IMR-90 (cell line): Measurements from ENCODE around the gene FMN2. TPM values are rescaled to one million over a fixed set of nuclear protein-coding genes. Genes with fewer than 3 reads are reported as not detected.
A peak's percentile ranks its signal among the peaks of the same experiment; 100 is the strongest.

Source experiments
- ATAC-seq: fragments of 200-7000 bp; cut with Tn5 transposase; 2 replicates; pipeline ENCODE4 v1.9.1; 2020; ENCODE audit warnings: low read depth, mild to moderate bottlenecking, moderate library complexity
- BruUV-seq: library from RNA; stranded (reverse); fragments of 400-500 nt; replicated peaks from 2 replicates; lab custom pipeline; 2021; lab: Mats Ljungman, UMichigan
- CTCF ChIA-PET: fragments of 300-600 bp; formaldehyde crosslinking; extraction: SDS; loops from one replicate; lab custom pipeline; 2021; ENCODE audit warnings: antibody characterized with exemption; lab: Yijun Ruan, JAX
- POLR2A ChIA-PET: fragments of 300-600 bp; sonication (Branson Sonifier 250); formaldehyde crosslinking; loops from one replicate; lab custom pipeline; 2022; ENCODE audit warnings: antibody characterized with exemption; ENCODE audit not compliant: unreplicated experiment; lab: Charles Lee
- DNase-seq: peaks from one replicate; pipeline ENCODE4 v3.0.0; 2013
- H2AFZ ChIP-seq: replicated peaks from 2 replicates; pipeline ENCODE3; 2013; ENCODE audit warnings: low read length, mild to moderate bottlenecking; ENCODE audit not compliant: poor library complexity
- H2AK5ac ChIP-seq: 2 replicates; pipeline ENCODE4 v1.6.1; 2013; ENCODE audit warnings: low read depth, low read length, inconsistent platforms
- H2AK9ac ChIP-seq: replicated peaks from 2 replicates; pipeline ENCODE3; 2013; ENCODE audit warnings: mild to moderate bottlenecking, low read depth, low read length, moderate library complexity; ENCODE audit not compliant: poor library complexity
- H2BK120ac ChIP-seq: 2 replicates; pipeline ENCODE4 v1.6.1; 2013; ENCODE audit warnings: low read depth, low read length, inconsistent platforms
- H2BK15ac ChIP-seq: 3 replicates; pipeline ENCODE4 v1.6.1; 2013; ENCODE audit warnings: low read depth, low read length, inconsistent platforms
- H2BK20ac ChIP-seq: 2 replicates; pipeline ENCODE4 v1.6.1; 2013; ENCODE audit warnings: low read depth, mild to moderate bottlenecking, inconsistent platforms, low read length, moderate library complexity
- H2BK5ac ChIP-seq: 2 replicates; pipeline ENCODE4 v1.6.1; 2013; ENCODE audit warnings: mild to moderate bottlenecking, low read depth, low read length, inconsistent platforms; ENCODE audit not compliant: poor library complexity, severe bottlenecking
- H3K14ac ChIP-seq: replicated peaks from 2 replicates; pipeline ENCODE4 v1.6.1; 2013; ENCODE audit warnings: low read depth, low read length, inconsistent platforms
- H3K18ac ChIP-seq: 2 replicates; pipeline ENCODE4 v1.6.1; 2013; ENCODE audit warnings: low read depth, low read length, control low read depth
- H3K23ac ChIP-seq: 2 replicates; pipeline ENCODE4 v1.6.1; 2013; ENCODE audit warnings: low read depth, low read length, inconsistent platforms
- H3K27ac ChIP-seq: 2 replicates; pipeline ENCODE4 v1.5.1; 2013; ENCODE audit warnings: mild to moderate bottlenecking, control low read depth, low read length; ENCODE audit not compliant: insufficient read depth
- H3K27me3 ChIP-seq: 2 replicates; pipeline ENCODE4 v1.6.1; 2013; ENCODE audit warnings: low read length; ENCODE audit not compliant: control insufficient read depth, insufficient read depth
- H3K36me3 ChIP-seq: 2 replicates; pipeline ENCODE4 v1.6.1; 2013; ENCODE audit warnings: low read length, mixed read lengths; ENCODE audit not compliant: control insufficient read depth, insufficient read depth
- H3K4ac ChIP-seq: 2 replicates; pipeline ENCODE4 v1.6.1; 2013; ENCODE audit warnings: low read depth, low read length, inconsistent platforms
- H3K4me1 ChIP-seq: 2 replicates; pipeline ENCODE4 v1.6.1; 2013; ENCODE audit warnings: low read length, mixed read lengths; ENCODE audit not compliant: control insufficient read depth, insufficient read depth
- H3K4me2 ChIP-seq: 2 replicates; pipeline ENCODE4 v1.6.1; 2013; ENCODE audit warnings: low read depth, mild to moderate bottlenecking, control low read depth, low read length, moderate library complexity
- H3K4me3 ChIP-seq: 2 replicates; pipeline ENCODE4 v1.5.1; 2013; ENCODE audit warnings: low read depth, mild to moderate bottlenecking, control low read depth, low read length, moderate library complexity; ENCODE audit not compliant: insufficient read depth
- H3K56ac ChIP-seq: 2 replicates; pipeline ENCODE4 v1.6.1; 2013; ENCODE audit warnings: low read length, inconsistent platforms; ENCODE audit not compliant: insufficient read depth; ENCODE audit errors: extremely low read depth
- H3K79me1 ChIP-seq, 2 experiments: 2 replicates each; pipeline ENCODE4 v1.6.1; 2013; ENCODE audit warnings: low read length in 2 of 2, inconsistent platforms in 1 of 2, low read depth in 1 of 2
- H3K9ac ChIP-seq: 2 replicates; pipeline ENCODE4 v1.6.1; 2013; ENCODE audit warnings: low read depth, low read length, control low read depth
- H3K9me1 ChIP-seq: 2 replicates; pipeline ENCODE4 v1.6.1; 2013; ENCODE audit warnings: low read length, inconsistent platforms; ENCODE audit not compliant: insufficient read depth
- H3K9me3 ChIP-seq: 2 replicates; pipeline ENCODE4 v1.6.1; 2013; ENCODE audit warnings: low read length; ENCODE audit not compliant: control insufficient read depth, insufficient read depth
- H4K20me1 ChIP-seq: 2 replicates; pipeline ENCODE4 v1.6.1; 2013; ENCODE audit warnings: low read length, inconsistent platforms; ENCODE audit not compliant: insufficient read depth
- H4K5ac ChIP-seq: 2 replicates; pipeline ENCODE4 v1.6.1; 2013; ENCODE audit warnings: mild to moderate bottlenecking, low read depth, low read length, control low read depth
- H4K8ac ChIP-seq, 2 experiments: 2 replicates each; pipeline ENCODE4 v1.6.1; 2013; ENCODE audit warnings: low read depth in 2 of 2, low read length in 2 of 2, control low read depth in 1 of 2, inconsistent platforms in 1 of 2
- H4K91ac ChIP-seq: 2 replicates; pipeline ENCODE4 v1.6.1; 2013; ENCODE audit warnings: low read depth, low read length, inconsistent platforms; ENCODE audit not compliant: insufficient read depth
- BHLHE40 ChIP-seq: fragments of 150-350 bp; IDR thresholded peaks from 2 replicates; pipeline ENCODE4 v1.6.1; 2016; ENCODE audit warnings: mild to moderate bottlenecking, low read depth, low read length
- CEBPB ChIP-seq: IDR thresholded peaks from 2 replicates; pipeline ENCODE4 v1.6.1; 2012; ENCODE audit warnings: low read depth, low read length, improper control_type of control experiment
- CHD1 ChIP-seq: IDR thresholded peaks from 2 replicates; pipeline ENCODE4 v1.6.1; 2012; ENCODE audit warnings: low read depth, low read length, improper control_type of control experiment
- MAFK ChIP-seq: IDR thresholded peaks from 2 replicates; pipeline ENCODE4 v1.6.1; 2012; ENCODE audit warnings: low read depth, low read length, improper control_type of control experiment
- MAZ ChIP-seq: IDR thresholded peaks from 2 replicates; pipeline ENCODE4 v1.6.1; 2012; ENCODE audit warnings: low read depth, mild to moderate bottlenecking, low read length, improper control_type of control experiment, moderate library complexity, borderline replicate concordance
- MXI1 ChIP-seq: IDR thresholded peaks from 2 replicates; pipeline ENCODE4 v1.6.1; 2012; ENCODE audit warnings: low read depth, mild to moderate bottlenecking, low read length, moderate library complexity, borderline replicate concordance
- NFE2L2 ChIP-seq: fragments of 150-350 bp; IDR thresholded peaks from 2 replicates; pipeline ENCODE4 v1.6.1; 2016; ENCODE audit warnings: low read depth, mild to moderate bottlenecking, low read length
- POLR2A ChIP-seq: IDR thresholded peaks from 2 replicates; pipeline ENCODE4 v1.6.1; 2012; ENCODE audit warnings: mild to moderate bottlenecking, low read depth, low read length
- RCOR1 ChIP-seq: IDR thresholded peaks from 2 replicates; pipeline ENCODE4 v1.6.1; 2012; ENCODE audit warnings: mild to moderate bottlenecking, low read length, improper control_type of control experiment; ENCODE audit not compliant: insufficient replicate concordance
- RFX5 ChIP-seq: IDR thresholded peaks from 2 replicates; pipeline ENCODE4 v1.8.0; 2012; ENCODE audit warnings: low read depth, mild to moderate bottlenecking, low read length, moderate library complexity
- SMC3 ChIP-seq: fragments of 150-350 bp; IDR thresholded peaks from 2 replicates; pipeline ENCODE4 v1.6.1; 2016; ENCODE audit warnings: low read depth, mild to moderate bottlenecking, antibody characterized with exemption, low read length, moderate library complexity
- WGBS, 2 experiments: methylation state at CpG; one replicate each; pipeline versions ENCODE4 v1.1.5 to v1.1.7; 2013; ENCODE audit warnings: missing lambda C conversion rate in 2 of 2; ENCODE audit not compliant: insufficient read length in 1 of 2; ENCODE audit errors: extremely low coverage in 2 of 2; 5-methylcytosine and 5-hydroxymethylcytosine counted together
- dilution Hi-C: fragments of 300-500 bp; cut with HindIII; formaldehyde crosslinking; loops from one replicate; pipeline ENCODE4 v1.14.3; 2018; ENCODE audit warnings: low sequenced_read_pairs; ENCODE audit not compliant: unreplicated experiment
- in situ Hi-C: fragments of 300-500 bp; cut with MboI; formaldehyde crosslinking; loops from 3 replicates; pipeline ENCODE4 v1.14.3; 2019; ENCODE audit warnings: low sequenced_read_pairs, inconsistent platforms, mixed read lengths
- intact Hi-C: fragments of 100-400 bp; cut with micrococcal nuclease; formaldehyde crosslinking; loops from 2 replicates; pipeline ENCODE4 v1.10.0; 2022
- polyA plus RNA-seq, 3 experiments: library from polyadenylated mRNA; depleted of rRNA; stranded (reverse); fragments of >200 nt; gene quantifications; 2 replicates each; pipeline ENCODE4 v1.2.3, GENCODE V29; 2012; ENCODE audit warnings: low replicate concordance in 1 of 3
- total RNA-seq: library from RNA; depleted of rRNA; stranded (reverse); fragments of >200 nt; gene quantifications from 2 replicates; pipeline ENCODE4 v1.2.3, GENCODE V29; 2012
- TF ChIP-seq, protein P1 (sequence below): fragments of 150-350 bp; IDR thresholded peaks from 2 replicates; pipeline ENCODE4 v1.6.1; 2016; ENCODE audit warnings: low read depth, mild to moderate bottlenecking, low read length, moderate library complexity, borderline replicate concordance
- TF ChIP-seq, protein P2 (sequence below): conservative IDR thresholded peaks from 2 replicates; pipeline ENCODE4 v1.5.1; 2012; ENCODE audit warnings: mild to moderate bottlenecking, low read depth, low read length, improper control_type of control experiment

Gene FMN2
- total and polyA plus RNA-seq, 2 of the 4 experiments (the other 2 are of a cell fraction), result 29.0 to 35.8 TPM

- no peak overlapping the region for H3K18ac ChIP-seq
- peak overlapping the region; percentile 17; the same call in 1 of the 2 replicates for H2BK120ac ChIP-seq
- no peaks in the 10 kb centered on the region for H3K27me3 ChIP-seq
- H3K4me1 ChIP-seq, result peaks cover 8% of the 10 kb centered on the region
- H3K4me3 ChIP-seq, result no peak overlapping the region
- H3K23ac ChIP-seq, result no peak overlapping the region
- H4K8ac ChIP-seq, result no peak overlapping the region
- no peak overlapping the region for H3K27ac ChIP-seq
- intact Hi-C loops, result no loop called here
- H4K5ac ChIP-seq, result no peak overlapping the region
- no peaks in the 10 kb centered on the region for H3K36me3 ChIP-seq
- no peak overlapping the region for H2AFZ ChIP-seq
- peaks cover 11% of the 10 kb centered on the region for H3K9me1 ChIP-seq
- H3K56ac ChIP-seq, result no peak overlapping the region
- peak overlapping the region; percentile 34 for H3K14ac ChIP-seq
- no peak overlapping the region for H4K91ac ChIP-seq
- no peak for DNase-seq
- BruUV-seq, result no TSS peak
- peak overlapping the region; percentile 77 for H2BK5ac ChIP-seq
- TF ChIP-seq POLR2A (no peak), BHLHE40 (no peak), RCOR1 (no peak), RFX5 (no peak), CHD1 (no peak), CEBPB (no peak), MAZ (no peak), NFE2L2 (no peak), MAFK (no peak), MXI1 (no peak), SMC3 (no peak)
- TF ChIP-seq, protein P1, sequence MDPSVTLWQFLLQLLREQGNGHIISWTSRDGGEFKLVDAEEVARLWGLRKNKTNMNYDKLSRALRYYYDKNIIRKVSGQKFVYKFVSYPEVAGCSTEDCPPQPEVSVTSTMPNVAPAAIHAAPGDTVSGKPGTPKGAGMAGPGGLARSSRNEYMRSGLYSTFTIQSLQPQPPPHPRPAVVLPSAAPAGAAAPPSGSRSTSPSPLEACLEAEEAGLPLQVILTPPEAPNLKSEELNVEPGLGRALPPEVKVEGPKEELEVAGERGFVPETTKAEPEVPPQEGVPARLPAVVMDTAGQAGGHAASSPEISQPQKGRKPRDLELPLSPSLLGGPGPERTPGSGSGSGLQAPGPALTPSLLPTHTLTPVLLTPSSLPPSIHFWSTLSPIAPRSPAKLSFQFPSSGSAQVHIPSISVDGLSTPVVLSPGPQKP, result no peak
- TF ChIP-seq, protein P2, sequence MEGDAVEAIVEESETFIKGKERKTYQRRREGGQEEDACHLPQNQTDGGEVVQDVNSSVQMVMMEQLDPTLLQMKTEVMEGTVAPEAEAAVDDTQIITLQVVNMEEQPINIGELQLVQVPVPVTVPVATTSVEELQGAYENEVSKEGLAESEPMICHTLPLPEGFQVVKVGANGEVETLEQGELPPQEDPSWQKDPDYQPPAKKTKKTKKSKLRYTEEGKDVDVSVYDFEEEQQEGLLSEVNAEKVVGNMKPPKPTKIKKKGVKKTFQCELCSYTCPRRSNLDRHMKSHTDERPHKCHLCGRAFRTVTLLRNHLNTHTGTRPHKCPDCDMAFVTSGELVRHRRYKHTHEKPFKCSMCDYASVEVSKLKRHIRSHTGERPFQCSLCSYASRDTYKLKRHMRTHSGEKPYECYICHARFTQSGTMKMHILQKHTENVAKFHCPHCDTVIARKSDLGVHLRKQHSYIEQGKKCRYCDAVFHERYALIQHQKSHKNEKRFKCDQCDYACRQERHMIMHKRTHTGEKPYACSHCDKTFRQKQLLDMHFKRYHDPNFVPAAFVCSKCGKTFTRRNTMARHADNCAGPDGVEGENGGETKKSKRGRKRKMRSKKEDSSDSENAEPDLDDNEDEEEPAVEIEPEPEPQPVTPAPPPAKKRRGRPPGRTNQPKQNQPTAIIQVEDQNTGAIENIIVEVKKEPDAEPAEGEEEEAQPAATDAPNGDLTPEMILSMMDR, result no peak
- no peak overlapping the region for H2AK9ac ChIP-seq
- in situ Hi-C loops, result no loop called here
- ChIA-PET POLR2A (no interaction called here), CTCF (interaction anchor here (0.8 to 1.1 kb wide), 2 partner anchors 51 to 632 kb away, joined by 3 to 4 read pairs; no protein-coding TSS in a partner anchor)
- dilution Hi-C loops, result no loop called here
- peaks cover 34% of the 10 kb centered on the region for H4K20me1 ChIP-seq
- H3K9me3 ChIP-seq, result no peaks in the 10 kb centered on the region
- no peak overlapping the region for H3K4ac ChIP-seq
- peaks cover 25 to 52% of the 10 kb centered on the region in 2 experiments for H3K79me1 ChIP-seq
- WGBS, 2 experiments, result no CpG with 5 or more reads among the region's 5 CpGs
- H3K4me2 ChIP-seq, result peak overlapping the region; percentile 88
- ATAC-seq, result peak; percentile 7; the same call in 1 of the 2 replicates
- no peak overlapping the region for H2BK15ac ChIP-seq
- H2BK20ac ChIP-seq, result no peak overlapping the region
- H2AK5ac ChIP-seq, result no peak overlapping the region
- no peak overlapping the region for H3K9ac ChIP-seq
Measured at GRCh38 chr1:240099329-240099728, 7.6 kb downstream of the FMN2 start.
